ENCODE data around the gene CALHM1. TPM values are rescaled to one million over a fixed set of nuclear protein-coding genes. Genes with fewer than 3 reads are reported as not detected.
"Not testable (repeated sequence)": the region's sequence is repeated elsewhere in the genome, so short reads cannot be mapped to it uniquely, and the experiment has no call there.

The CALHM1 gene
- total RNA-seq, 1 donor from 2014 or later: 0.40 TPM

GRCh38 chr10:103427866-103428265, 30.8 kb downstream of the CALHM1 start:
- TF ChIP-seq, protein P1, sequence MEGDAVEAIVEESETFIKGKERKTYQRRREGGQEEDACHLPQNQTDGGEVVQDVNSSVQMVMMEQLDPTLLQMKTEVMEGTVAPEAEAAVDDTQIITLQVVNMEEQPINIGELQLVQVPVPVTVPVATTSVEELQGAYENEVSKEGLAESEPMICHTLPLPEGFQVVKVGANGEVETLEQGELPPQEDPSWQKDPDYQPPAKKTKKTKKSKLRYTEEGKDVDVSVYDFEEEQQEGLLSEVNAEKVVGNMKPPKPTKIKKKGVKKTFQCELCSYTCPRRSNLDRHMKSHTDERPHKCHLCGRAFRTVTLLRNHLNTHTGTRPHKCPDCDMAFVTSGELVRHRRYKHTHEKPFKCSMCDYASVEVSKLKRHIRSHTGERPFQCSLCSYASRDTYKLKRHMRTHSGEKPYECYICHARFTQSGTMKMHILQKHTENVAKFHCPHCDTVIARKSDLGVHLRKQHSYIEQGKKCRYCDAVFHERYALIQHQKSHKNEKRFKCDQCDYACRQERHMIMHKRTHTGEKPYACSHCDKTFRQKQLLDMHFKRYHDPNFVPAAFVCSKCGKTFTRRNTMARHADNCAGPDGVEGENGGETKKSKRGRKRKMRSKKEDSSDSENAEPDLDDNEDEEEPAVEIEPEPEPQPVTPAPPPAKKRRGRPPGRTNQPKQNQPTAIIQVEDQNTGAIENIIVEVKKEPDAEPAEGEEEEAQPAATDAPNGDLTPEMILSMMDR (IDR thresholded peaks at IDR 0.05): no peak
- ATAC-seq (ENCODE audit: low read depth) (no peak), DNase-seq (no peak)
- no peaks in the 10 kb centered on the region for H3K27me3 Mint-ChIP-seq
- H3K4me1 Mint-ChIP-seq: no peaks in the 10 kb centered on the region
- H3K36me3 Mint-ChIP-seq (ENCODE audit: low read depth): peaks cover 90% of the 10 kb centered on the region
- no peaks in the 10 kb centered on the region for H3K9me3 Mint-ChIP-seq
- no peak overlapping the region for H3K4me3 Mint-ChIP-seq
- CTCF ChIA-PET: interaction anchor here (1.3 kb wide), 1 partner anchor 11 kb away, joined by 5 read pairs; no protein-coding TSS in a partner anchor
- POLR2A ChIA-PET: interaction anchor here (0.7 kb wide), 1 partner anchor 55 kb away, joined by 5 read pairs; no protein-coding TSS in a partner anchor
- intact Hi-C loops (cut with micrococcal nuclease): no loop called here
- H3K27ac Mint-ChIP-seq: no peak overlapping the region

DNA sequence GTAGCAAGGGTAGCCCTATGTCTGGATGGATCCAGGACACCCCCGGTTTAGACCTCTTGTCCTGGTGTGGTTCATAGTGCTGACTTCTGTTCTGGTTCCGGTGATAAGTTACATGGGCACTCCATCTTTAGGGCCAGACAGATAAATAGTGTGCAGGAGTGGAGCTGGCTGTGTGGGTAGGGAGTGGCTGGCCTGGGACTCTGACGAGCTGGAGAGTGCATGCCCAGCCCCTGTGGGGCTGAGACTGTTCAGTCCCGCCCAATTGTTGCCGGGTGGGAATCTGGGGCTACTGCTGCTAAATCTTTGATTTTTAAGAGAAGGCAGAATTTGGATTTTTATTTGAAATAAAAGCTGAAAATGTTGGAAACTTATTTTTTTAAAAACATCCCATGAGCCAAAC, 35.0 kb downstream of the CALHM1 start:
- no peaks in the 10 kb centered on the region for H3K4me1 Mint-ChIP-seq
- peaks cover 85% of the 10 kb centered on the region for H3K36me3 Mint-ChIP-seq (ENCODE audit: low read depth)
- ATAC-seq (ENCODE audit: low read depth) (no peak), DNase-seq (no peak)
- H3K27me3 Mint-ChIP-seq: no peaks in the 10 kb centered on the region
- TF ChIP-seq, protein P1 (IDR thresholded peaks at IDR 0.05): no peak
- ChIA-PET POLR2A (interaction anchor here (1.3 kb wide), 1 partner anchor 29 kb away, joined by 3 read pairs; no protein-coding TSS in a partner anchor), CTCF (interaction anchor here (1.7 kb wide), 1 partner anchor 62 kb away, joined by 5 read pairs; no protein-coding TSS in a partner anchor)
- intact Hi-C loops (cut with micrococcal nuclease): no loop called here
- no peaks in the 10 kb centered on the region for H3K9me3 Mint-ChIP-seq
- H3K27ac Mint-ChIP-seq: no peak overlapping the region
- H3K4me3 Mint-ChIP-seq: no peak overlapping the region

GRCh38 chr10:103419101-103419500, 39.6 kb downstream of the CALHM1 start:
- no peak overlapping the region for H3K27ac Mint-ChIP-seq
- TF ChIP-seq, protein P1 (IDR thresholded peaks at IDR 0.05): no peak
- H3K36me3 Mint-ChIP-seq (ENCODE audit: low read depth): peaks cover 89% of the 10 kb centered on the region
- H3K4me1 Mint-ChIP-seq: no peaks in the 10 kb centered on the region
- H3K9me3 Mint-ChIP-seq: no peaks in the 10 kb centered on the region
- POLR2A ChIA-PET: interaction anchor here (0.7 kb wide), 1 partner anchor 10 kb away, joined by 5 read pairs; no protein-coding TSS in a partner anchor
- ATAC-seq (ENCODE audit: low read depth) (no peak), DNase-seq (no peak)
- H3K27me3 Mint-ChIP-seq: no peaks in the 10 kb centered on the region
- CTCF ChIA-PET: interaction anchor here (1.4 to 6.9 kb wide), 2 partner anchors 66 to 74 kb away, joined by 5 to 112 read pairs; no protein-coding TSS in a partner anchor
- intact Hi-C loops (cut with micrococcal nuclease): loop anchor here (5.0 kb wide), 2 partner anchors 33 to 268 kb away; partner anchors contain the start of gene CALHM2
- no peak overlapping the region for H3K4me3 Mint-ChIP-seq

- intact Hi-C loops (cut with micrococcal nuclease): loop anchor here (1.0 to 5.0 kb wide), 4 partner anchors 35 to 270 kb away; partner anchors contain the start of gene CALHM2
- Mint-ChIP-seq H3K4me1 (no peaks in the 10 kb centered on the region), H3K27ac (no peak overlapping the region), H3K36me3 (ENCODE audit: low read depth) (peaks cover 90% of the 10 kb centered on the region), H3K4me3 (no peak overlapping the region), H3K9me3 (no peaks in the 10 kb centered on the region), H3K27me3 (no peaks in the 10 kb centered on the region)
- POLR2A ChIA-PET: interaction anchor here (0.7 kb wide), 1 partner anchor 67 kb away, joined by 4 read pairs; no protein-coding TSS in a partner anchor
- ATAC-seq (ENCODE audit: low read depth): no peak
- TF ChIP-seq, protein P1 (IDR thresholded peaks at IDR 0.05): no peak
- CTCF ChIA-PET: interaction anchor here (0.8 to 6.9 kb wide), 8 partner anchors 10 to 125 kb away, joined by 3 to 112 read pairs (median 10); partner anchors contain the start of gene CALHM3
- no peak for DNase-seq
Observed at GRCh38 chr10:103417601-103418000, 41.1 kb downstream of the CALHM1 start.

GRCh38 chr10:103417148-103417469, 41.6 kb downstream of the CALHM1 start:
- POLR2A ChIA-PET: interaction anchor here (0.7 kb wide), 1 partner anchor 67 kb away, joined by 4 read pairs; no protein-coding TSS in a partner anchor
- CTCF ChIA-PET: interaction anchor here (0.8 to 6.9 kb wide), 9 partner anchors 10 to 125 kb away, joined by 3 to 112 read pairs (median 9); partner anchors contain the start of genes CALHM3 and NEURL1
- ATAC-seq (ENCODE audit: low read depth); H3K4me3 Mint-ChIP-seq; H3K27me3 Mint-ChIP-seq; H3K27ac Mint-ChIP-seq; DNase-seq; H3K9me3 Mint-ChIP-seq; H3K4me1 Mint-ChIP-seq: not testable (repeated sequence)
- intact Hi-C loops (cut with micrococcal nuclease): loop anchor here (1.0 to 5.0 kb wide), 4 partner anchors 35 to 270 kb away; partner anchors contain the start of gene CALHM2
- H3K36me3 Mint-ChIP-seq (ENCODE audit: low read depth): peaks cover 90% of the 10 kb centered on the region

Measured in activated B cell treated with CpG ODN at 0.5 μM for 24 hours (primary cell).